OCI-LY1 (cell line): ENCODE data around the gene SH3RF3.

Experiments used
- H2AFZ ChIP-seq: fragments of 200-600 bp; sonication (generic), shearing (Covaris generic); 2 replicates; pipeline ENCODE4 v1.6.0; 2014; ENCODE audit warnings: antibody characterized with exemption, mild to moderate bottlenecking, low read length
- H3F3A ChIP-seq: fragments of 200-600 bp; sonication (generic), shearing (Covaris generic); 2 replicates; pipeline ENCODE4 v1.6.0; 2014; ENCODE audit warnings: mild to moderate bottlenecking, antibody characterized with exemption, low read length, moderate library complexity; ENCODE audit not compliant: insufficient read depth
- H3K27ac ChIP-seq: fragments of 200-600 bp; sonication (generic); 2 replicates; pipeline ENCODE4 v1.5.1; 2014; ENCODE audit warnings: low read length, mixed run types, mild to moderate bottlenecking, low read depth; ENCODE audit not compliant: poor library complexity, severe bottlenecking
- H3K27me3 ChIP-seq: fragments of 200-600 bp; sonication (generic); 2 replicates; pipeline ENCODE4 v1.6.0; 2014; ENCODE audit warnings: antibody characterized with exemption, mild to moderate bottlenecking, low read length, moderate library complexity; ENCODE audit not compliant: insufficient read depth
- H3K36me3 ChIP-seq: fragments of 200-600 bp; sonication (generic); 2 replicates; pipeline ENCODE4 v1.6.1; 2014; ENCODE audit warnings: mild to moderate bottlenecking, antibody characterized with exemption, low read length, moderate library complexity, mixed read lengths; ENCODE audit not compliant: insufficient read depth
- H3K4me1 ChIP-seq: fragments of 200-600 bp; sonication (generic); 2 replicates; pipeline ENCODE4 v1.5.1; 2014; ENCODE audit warnings: mild to moderate bottlenecking, low read length, moderate library complexity; ENCODE audit not compliant: insufficient read depth, severe bottlenecking
- H3K4me2 ChIP-seq: fragments of 200-600 bp; sonication (generic), shearing (Covaris generic); 2 replicates; pipeline ENCODE4 v1.6.1; 2014; ENCODE audit warnings: low read length
- H3K4me3 ChIP-seq: fragments of 200-600 bp; sonication (generic); 2 replicates; pipeline ENCODE4 v1.5.1; 2014; ENCODE audit warnings: low read length, low read depth, mild to moderate bottlenecking, mixed read lengths; ENCODE audit not compliant: poor library complexity, severe bottlenecking
- H3K79me2 ChIP-seq: fragments of 200-600 bp; shearing (Covaris generic); 2 replicates; pipeline ENCODE4 v1.6.1; 2016; ENCODE audit warnings: mixed run types, low read length, mixed read lengths; ENCODE audit not compliant: insufficient read depth
- H3K9ac ChIP-seq: fragments of 200-600 bp; sonication (generic), shearing (Covaris generic); 2 replicates; pipeline ENCODE4 v1.6.1; 2014; ENCODE audit warnings: mild to moderate bottlenecking, low read length, mixed read lengths
- H3K9me2 ChIP-seq: fragments of 200-600 bp; sonication (generic), shearing (Covaris generic); 2 replicates; pipeline ENCODE4 v1.6.1; 2014; ENCODE audit warnings: low read depth, mild to moderate bottlenecking, low read length, mixed read lengths
- H3K9me3 ChIP-seq: fragments of 200-600 bp; shearing (Covaris generic); 2 replicates; pipeline ENCODE4 v1.6.1; 2014; ENCODE audit warnings: low read length, mixed read lengths
- H4K20me1 ChIP-seq: fragments of 200-600 bp; sonication (generic), shearing (Covaris generic); 2 replicates; pipeline ENCODE4 v1.6.0; 2016; ENCODE audit warnings: mild to moderate bottlenecking, low read length; ENCODE audit not compliant: insufficient read depth
- EZH2 ChIP-seq: fragments of 200-600 bp; sonication (generic), shearing (Covaris generic); IDR thresholded peaks from 2 replicates; pipeline ENCODE4 v1.8.0; 2017; ENCODE audit warnings: borderline replicate concordance, mixed run types, mild to moderate bottlenecking, antibody characterized with exemption, low read length, moderate library complexity, mixed read lengths
- TF ChIP-seq, protein P1 (sequence below): fragments of 200-600 bp; sonication (generic), shearing (Covaris generic); IDR thresholded peaks from 2 replicates; pipeline ENCODE4 v1.5.1; 2017; ENCODE audit warnings: mild to moderate bottlenecking, antibody characterized with exemption, low read length, moderate library complexity, mixed read lengths

The SH3RF3 gene

DNA sequence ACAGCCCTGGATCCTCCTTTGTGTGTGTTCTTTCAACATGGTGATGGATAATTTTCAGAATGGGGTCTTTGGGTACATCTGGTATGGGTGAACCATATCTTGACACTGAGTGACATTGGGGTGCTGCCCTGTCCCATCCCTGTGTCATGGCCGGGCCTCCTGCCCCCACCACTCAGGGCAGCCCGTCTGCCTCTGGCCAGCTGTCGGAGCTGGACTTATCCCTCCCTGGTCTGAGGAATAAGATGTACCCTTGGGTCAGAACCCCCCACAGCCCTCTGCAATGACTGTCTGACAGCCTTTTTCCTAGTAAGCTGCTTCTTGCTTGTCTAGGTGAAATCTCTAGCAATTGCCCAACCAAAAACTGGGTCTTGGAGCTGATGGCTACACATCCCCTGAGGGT is 142.9 kb downstream of the SH3RF3 start:
- TF ChIP-seq, protein P1, sequence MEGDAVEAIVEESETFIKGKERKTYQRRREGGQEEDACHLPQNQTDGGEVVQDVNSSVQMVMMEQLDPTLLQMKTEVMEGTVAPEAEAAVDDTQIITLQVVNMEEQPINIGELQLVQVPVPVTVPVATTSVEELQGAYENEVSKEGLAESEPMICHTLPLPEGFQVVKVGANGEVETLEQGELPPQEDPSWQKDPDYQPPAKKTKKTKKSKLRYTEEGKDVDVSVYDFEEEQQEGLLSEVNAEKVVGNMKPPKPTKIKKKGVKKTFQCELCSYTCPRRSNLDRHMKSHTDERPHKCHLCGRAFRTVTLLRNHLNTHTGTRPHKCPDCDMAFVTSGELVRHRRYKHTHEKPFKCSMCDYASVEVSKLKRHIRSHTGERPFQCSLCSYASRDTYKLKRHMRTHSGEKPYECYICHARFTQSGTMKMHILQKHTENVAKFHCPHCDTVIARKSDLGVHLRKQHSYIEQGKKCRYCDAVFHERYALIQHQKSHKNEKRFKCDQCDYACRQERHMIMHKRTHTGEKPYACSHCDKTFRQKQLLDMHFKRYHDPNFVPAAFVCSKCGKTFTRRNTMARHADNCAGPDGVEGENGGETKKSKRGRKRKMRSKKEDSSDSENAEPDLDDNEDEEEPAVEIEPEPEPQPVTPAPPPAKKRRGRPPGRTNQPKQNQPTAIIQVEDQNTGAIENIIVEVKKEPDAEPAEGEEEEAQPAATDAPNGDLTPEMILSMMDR: no peak
- no peak for TF ChIP-seq EZH2
- no peaks in the 10 kb centered on the region for H4K20me1 ChIP-seq
- H3K9me3 ChIP-seq: no peaks in the 10 kb centered on the region
- H3K36me3 ChIP-seq: no peaks in the 10 kb centered on the region
- no peaks in the 10 kb centered on the region; the same call in 1 of the 2 replicates for H3K27me3 ChIP-seq
- H3K4me3 ChIP-seq: no peak overlapping the region
- H3K9ac ChIP-seq: no peak overlapping the region
- no peak overlapping the region for H2AFZ ChIP-seq
- H3K79me2 ChIP-seq: no peaks in the 10 kb centered on the region
- no peak overlapping the region for H3K27ac ChIP-seq
- H3F3A ChIP-seq: no peaks in the 10 kb centered on the region
- H3K4me1 ChIP-seq: no peaks in the 10 kb centered on the region
- no peak overlapping the region for H3K4me2 ChIP-seq
- H3K9me2 ChIP-seq: no peaks in the 10 kb centered on the region

DNA sequence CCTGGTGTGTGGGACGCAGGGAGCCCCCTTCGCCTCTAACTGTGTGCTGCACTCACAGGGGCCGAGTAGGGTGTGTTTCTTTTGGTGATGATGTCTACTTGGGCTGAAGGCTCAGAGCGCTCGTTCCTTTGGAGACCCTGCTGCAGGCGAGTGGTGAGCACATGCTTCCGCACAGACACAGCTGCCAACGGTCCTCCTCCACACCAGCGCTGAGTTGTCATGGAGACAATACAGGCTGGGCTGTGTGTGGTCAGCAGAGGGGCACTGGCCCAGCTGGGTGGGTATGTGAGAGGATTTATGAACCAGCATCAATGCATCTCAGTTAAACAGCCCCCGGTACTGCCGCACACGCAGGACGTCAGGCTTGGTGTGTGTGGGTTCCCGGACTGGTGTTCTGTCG is 143.5 kb downstream of the SH3RF3 start:
- Histone ChIP-seq H3K27ac (no peak overlapping the region), H3K9me3 (no peaks in the 10 kb centered on the region), H3K9me2 (no peaks in the 10 kb centered on the region), H2AFZ (no peak overlapping the region), H3F3A (no peaks in the 10 kb centered on the region), H4K20me1 (no peaks in the 10 kb centered on the region), H3K4me2 (no peak overlapping the region), H3K27me3 (no peaks in the 10 kb centered on the region; the same call in 1 of the 2 replicates), H3K4me3 (no peak overlapping the region), H3K36me3 (no peaks in the 10 kb centered on the region), H3K9ac (no peak overlapping the region), H3K79me2 (no peaks in the 10 kb centered on the region), H3K4me1 (no peaks in the 10 kb centered on the region)
- TF ChIP-seq, protein P1: no peak
- TF ChIP-seq EZH2: no peak

DNA sequence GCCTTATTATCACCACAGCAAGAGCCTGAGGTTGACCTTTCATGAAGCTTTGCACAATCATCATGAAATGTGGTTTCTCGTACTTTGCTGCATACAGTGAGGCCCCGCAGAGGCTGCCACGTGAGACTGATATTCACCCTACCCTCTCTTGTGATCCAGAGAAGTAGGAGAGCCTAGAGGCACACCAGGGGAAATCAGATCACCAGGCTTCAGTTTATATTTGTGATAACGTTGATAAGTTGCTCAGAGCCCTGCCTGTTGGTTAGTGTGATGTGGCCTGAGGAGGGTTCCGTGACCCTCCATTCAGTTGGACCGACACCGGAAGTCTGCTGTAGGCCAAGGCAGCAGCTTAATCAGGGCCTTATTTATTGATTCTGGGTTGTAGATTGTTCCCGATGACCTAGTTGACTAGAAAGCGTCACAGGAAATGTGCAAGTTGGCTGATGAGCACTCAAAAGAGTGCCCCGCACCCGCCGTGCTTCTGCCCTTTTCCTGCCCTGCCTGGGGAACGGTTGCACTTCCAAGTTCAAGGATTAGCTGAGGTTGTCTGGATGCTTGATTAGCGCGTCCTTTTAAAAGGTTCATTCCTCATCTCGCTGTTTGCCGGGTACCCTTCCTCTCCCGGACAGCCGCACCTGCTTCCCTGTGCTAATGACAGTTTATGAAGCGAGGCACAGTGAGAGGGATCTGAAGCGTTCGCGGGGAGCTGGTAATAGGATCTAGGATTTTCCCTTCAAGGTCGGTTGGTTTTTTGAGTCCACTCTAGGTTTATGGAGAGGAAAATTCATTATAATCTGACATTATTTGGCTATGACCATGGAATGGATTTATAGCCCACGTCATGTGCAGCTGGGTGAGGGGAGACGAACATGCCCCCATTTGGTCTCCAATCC is 146.4 kb downstream of the SH3RF3 start:
- Histone ChIP-seq H2AFZ (no peak overlapping the region), H3K9me2 (no peaks in the 10 kb centered on the region), H3K79me2 (no peaks in the 10 kb centered on the region), H3K4me1 (no peaks in the 10 kb centered on the region), H3F3A (no peaks in the 10 kb centered on the region), H4K20me1 (no peaks in the 10 kb centered on the region), H3K27me3 (no peaks in the 10 kb centered on the region; the same call in 1 of the 2 replicates), H3K27ac (no peak overlapping the region), H3K36me3 (no peaks in the 10 kb centered on the region), H3K9me3 (no peaks in the 10 kb centered on the region), H3K4me3 (no peak overlapping the region), H3K9ac (no peak overlapping the region), H3K4me2 (no peak overlapping the region)
- TF ChIP-seq, protein P1: no peak
- no peak for TF ChIP-seq EZH2
